ENCODE measurements around the gene TMEM239.
A peak's percentile ranks its signal among the peaks of the same experiment; 100 is the strongest.
"Not testable (repeated sequence)": the region's sequence is repeated elsewhere in the genome, so short reads cannot be mapped to it uniquely, and the experiment has no call there.

Gene TMEM239

GRCh38 chr20:2820896-2821869 lies 5.0 kb downstream of the TMEM239 start:
- no peak for DNase-seq (ENCODE audit: low spot score)

- no peak for DNase-seq (ENCODE audit: low spot score)
These were observed 5.9 kb downstream of the TMEM239 start for GRCh38 chr20:2822073-2822472.

DNA sequence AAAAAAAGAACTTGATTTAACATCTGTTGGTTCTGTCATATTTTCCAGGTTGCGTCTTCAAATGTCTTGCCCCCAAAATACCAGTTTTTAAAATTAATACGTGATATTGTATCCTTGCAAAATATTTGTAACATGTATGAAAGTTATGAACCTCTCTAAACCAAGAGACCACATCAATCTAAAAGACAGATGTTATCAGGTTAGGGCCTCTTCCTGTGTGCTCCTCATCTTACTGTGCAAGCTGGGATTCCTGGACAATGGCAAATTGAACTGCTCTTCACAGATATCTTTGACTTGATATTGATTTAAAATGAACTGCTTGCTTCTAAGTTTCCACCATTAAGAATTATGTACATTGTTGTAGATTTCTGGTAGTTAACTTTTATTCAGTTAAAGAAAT lies 9.6 kb downstream of the TMEM239 start:
- DNase-seq (ENCODE audit: low spot score), result no peak

DNA sequence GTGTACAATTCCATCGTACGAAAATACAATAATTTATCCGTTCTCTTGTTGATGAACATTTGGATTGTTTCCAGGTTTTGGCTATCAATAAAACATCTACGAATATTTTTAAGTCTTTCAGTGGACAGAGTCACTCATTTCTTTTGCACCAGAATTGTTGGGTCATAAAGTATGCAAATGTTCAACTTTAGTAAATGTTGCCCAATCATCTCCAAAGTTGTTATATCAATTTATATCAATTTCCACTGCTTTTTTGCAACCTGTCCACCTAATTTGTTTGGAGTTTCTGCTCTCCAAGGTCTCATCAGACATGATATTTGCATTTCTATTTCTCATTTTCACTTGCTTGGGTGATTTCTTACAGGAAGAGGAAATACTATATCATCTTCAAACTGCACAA lies 10.5 kb downstream of the TMEM239 start:
- no peak for DNase-seq (ENCODE audit: low spot score)

DNA sequence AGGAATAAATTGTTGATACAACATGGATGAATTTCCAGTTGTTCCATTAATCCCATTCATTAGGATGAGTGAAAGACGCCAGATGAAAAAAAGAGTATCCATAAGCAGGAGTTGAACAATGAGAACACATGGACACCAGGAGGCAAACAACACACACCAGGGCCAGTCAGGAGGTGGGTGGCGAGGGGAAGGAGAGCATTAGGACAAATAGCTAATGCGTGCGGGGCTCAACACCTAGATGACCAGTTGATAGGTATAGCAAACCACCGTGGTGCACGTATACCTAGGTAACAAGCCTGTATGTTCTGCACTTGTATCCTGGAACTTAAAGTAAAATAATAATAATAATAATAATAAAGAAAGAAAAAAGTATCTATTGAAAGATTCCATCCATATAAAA lies 13.2 kb downstream of the TMEM239 start:
- DNase-seq (ENCODE audit: low spot score), result no peak

DNA sequence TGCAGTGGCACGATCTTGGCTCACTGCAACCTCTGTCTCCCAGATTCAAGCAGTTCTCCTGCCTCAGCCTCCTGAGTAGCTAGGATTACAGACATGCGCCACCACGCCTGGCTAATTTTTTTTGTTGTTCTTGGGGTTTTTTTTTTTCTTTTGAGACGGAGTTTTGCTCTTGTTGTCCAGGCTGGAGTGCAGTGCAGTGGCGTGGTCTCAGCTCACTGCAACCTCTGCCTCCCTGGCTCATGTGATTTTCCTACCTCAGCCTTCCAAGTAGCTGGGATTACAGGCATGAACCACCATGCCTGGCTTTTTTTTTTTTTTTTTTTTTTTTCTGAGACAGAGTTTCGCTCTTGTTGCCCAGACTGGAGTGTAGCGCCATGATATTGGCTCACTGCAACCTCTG lies 15.0 kb downstream of the TMEM239 start:
- not testable (repeated sequence) for DNase-seq (ENCODE audit: low spot score)

DNA sequence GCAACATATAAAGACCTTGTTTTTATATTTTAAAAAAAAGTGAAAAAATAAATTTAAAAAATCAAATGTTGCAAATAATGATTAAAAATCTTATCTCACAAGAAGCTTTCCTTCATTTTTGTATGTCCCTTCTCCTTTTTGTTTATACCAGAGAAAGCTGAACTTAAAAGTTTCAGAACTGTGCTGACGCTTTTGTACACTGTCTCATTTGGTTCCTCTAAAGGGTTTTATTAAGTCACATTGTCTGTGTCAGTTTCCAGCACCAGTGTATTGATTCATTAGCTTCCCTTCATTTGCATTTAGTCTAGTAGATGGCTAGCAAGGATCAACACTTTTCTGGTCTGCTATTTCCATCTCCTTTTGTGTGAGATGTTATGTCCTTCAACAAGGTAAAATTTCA lies 17.6 kb downstream of the TMEM239 start:
- no peak for DNase-seq (ENCODE audit: low spot score)

- no peak for DNase-seq (ENCODE audit: low spot score)
These were observed 18.4 kb downstream of the TMEM239 start for GRCh38 chr20:2834401-2835110.

DNA sequence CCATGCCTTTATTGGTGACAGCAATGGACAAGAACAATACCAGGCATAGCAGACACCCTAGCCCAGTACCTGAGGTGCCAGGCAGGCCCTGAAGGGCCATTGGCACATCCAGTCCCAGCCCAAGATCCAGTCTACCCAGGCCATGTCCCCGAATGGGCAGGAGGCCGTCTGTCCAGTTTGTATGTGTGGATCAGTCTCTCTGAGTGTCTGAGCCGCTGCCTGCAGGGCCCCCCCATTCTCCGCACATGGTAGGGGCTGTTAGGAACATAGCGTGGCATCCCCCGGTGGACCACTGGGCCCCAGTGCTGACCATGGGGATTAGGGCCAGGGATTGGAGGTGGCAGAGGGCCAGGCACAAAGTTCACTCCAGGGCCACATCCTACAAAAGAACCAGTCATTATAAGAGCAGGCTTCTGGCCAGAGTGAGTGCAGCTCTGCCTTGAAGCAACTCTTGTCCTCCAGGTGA lies 19.2 kb downstream of the TMEM239 start:
- DNase-seq (ENCODE audit: low spot score), result no peak

- DNase-seq (ENCODE audit: low spot score), result no peak
These were observed 19.9 kb downstream of the TMEM239 start for GRCh38 chr20:2836035-2836434.

GRCh38 chr20:2837221-2837960 lies 21.2 kb downstream of the TMEM239 start:
- no peak for DNase-seq (ENCODE audit: low spot score)

DNA sequence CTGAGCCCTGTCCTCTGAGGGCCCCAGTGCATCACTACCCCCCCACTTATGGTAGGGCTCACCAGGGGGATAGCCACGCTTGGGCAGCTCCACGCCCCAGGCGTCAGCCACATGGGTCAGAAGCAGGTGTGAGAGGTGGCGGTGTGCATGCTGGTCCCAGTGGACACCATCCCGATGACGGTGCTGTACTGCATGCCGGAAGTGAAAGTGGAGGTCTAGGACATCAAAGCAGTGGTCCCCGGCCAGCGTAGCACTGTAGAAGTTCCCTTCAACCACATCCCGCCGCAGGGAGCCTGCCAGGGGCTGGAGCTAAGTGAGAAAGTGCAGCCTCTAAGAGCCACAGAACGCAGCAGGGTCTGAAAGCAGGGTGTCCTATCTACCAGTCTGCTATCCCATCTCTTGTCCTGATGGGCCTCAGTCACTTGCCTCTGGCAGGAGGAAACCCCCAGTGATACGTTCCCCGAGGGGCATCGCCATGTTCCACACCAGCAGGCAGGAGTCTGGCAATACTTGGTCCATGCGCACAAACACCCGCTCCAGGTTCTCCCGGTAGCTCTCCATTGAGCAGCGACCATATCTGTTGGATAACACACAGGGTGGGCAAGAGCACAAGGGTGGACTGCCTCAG lies 22.1 kb downstream of the TMEM239 start:
- no peak for DNase-seq (ENCODE audit: low spot score)

GRCh38 chr20:2838847-2839671 lies 22.9 kb downstream of the TMEM239 start:
- no peak for DNase-seq (ENCODE audit: low spot score)

DNA sequence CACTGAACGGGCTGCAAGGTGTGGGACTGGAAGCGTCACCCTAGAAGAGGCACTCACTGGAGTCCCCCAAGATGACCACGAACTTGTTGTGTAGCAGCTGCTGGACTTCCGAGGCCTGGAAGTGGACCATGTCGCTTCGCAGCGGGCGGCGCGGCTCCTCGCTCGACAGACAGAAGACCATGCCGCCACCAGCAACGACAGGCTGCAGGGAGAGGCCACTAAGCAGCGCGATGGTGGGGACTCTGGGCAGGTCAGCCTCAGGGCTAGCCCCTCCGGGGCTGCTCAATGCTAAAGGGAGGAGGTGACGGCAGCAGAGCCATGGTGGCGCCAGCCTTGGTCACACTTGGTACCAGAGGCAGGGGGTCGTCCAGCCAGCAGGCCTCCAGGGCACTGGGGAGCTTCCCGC lies 23.6 kb downstream of the TMEM239 start:
- no peak for DNase-seq (ENCODE audit: low spot score)

DNA sequence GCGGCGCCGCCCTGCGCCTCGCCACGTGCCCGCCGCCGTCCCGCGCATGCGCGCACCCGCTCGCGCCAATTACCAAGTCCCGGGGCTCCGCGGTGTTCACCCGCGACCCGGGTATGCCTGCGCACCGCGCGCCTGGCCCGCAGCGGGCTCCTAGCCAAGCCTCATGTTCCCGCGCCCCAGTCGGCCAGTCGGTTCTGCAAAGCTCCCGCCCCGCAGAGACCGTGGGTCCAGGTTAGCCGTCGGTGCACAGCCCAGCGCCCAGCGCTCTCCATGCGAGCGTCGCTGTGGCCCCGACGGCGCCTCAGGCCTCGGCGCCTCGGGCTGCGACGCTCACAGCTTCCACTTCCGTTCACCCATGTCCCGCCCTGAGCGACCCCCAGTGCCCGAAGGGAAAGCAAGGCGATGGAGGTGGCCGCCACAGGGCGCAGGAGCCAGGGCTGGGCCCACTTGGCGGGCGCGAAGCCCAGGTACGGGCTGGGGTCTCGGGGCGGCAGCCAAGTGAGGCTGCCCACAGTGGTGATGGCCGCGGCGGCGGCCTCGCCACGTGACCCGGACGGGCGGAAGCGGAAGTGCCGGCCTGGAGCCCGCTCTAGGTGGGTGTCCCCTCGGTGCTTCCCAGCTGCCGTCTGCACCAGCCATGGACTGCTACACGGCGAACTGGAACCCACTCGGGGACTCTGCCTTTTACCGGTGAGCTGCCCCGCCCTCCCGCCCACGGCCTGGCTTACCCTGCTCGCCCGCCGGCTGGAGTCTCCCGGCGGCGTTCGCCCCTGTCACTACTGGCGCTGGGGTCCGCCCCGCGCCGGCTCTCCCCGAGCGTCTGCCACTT lies 24.2 kb downstream of the TMEM239 start, which contains the start of the genes PCED1A and VPS16:
TSS of gene PCED1A (minus strand) at position 518 of the 829 bp plus-strand sequence. CDS start 743 bp downstream, outside the sequence.
TSS of gene VPS16 (plus strand) at position 608 of the 829 bp plus-strand sequence. CDS start at position 638, 30 bp downstream.
- DNase-seq (ENCODE audit: low spot score), result peak; percentile 76

DNA sequence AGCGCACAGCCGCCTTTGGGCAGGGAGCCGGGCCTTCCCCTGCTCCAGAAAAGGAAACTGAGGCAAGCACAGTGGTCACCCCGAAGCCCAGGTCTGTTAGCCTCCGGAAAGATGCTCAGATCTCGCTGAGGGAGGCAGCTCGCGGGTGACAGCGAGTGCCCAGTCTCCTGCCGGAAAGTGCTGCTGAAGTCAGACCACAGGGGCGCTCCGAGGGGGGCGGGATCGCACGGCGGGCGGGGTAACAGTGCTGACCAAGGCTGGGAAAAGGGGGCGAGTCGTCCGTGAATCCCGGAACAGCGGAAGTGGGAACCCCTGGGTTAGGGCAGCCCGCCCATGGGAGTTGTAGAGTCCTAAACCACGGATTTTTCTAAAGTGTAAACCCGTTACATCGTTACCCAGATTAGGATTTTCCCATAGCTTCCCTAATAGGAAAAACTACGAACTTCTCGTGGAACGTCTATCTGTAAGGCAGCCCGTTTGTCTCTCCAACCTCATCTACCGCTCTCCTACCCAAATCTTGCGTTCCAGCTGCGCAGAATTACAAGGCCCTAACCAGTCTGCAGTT lies 24.9 kb downstream of the TMEM239 start:
- peak; percentile 14 for DNase-seq (ENCODE audit: low spot score)

DNA sequence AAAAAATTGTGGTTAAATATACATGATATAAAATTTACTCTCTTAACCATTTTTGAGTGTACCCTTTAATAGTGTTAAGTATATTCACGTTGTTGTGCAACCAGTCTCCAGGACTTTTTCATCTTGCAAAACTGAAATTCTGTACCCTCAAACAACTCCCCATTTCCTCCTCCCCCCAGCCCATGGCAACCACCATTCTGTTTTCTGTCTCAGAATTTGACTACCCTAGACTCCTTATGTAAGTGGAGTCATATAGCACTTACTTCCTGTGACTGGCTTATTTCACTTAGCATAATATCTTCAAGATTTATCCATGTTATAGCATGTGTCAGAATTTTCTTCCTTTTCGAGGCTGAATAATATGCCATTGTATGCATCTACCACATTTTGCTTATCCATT lies 29.4 kb downstream of the TMEM239 start:
- DNase-seq (ENCODE audit: low spot score), result no peak

DNA sequence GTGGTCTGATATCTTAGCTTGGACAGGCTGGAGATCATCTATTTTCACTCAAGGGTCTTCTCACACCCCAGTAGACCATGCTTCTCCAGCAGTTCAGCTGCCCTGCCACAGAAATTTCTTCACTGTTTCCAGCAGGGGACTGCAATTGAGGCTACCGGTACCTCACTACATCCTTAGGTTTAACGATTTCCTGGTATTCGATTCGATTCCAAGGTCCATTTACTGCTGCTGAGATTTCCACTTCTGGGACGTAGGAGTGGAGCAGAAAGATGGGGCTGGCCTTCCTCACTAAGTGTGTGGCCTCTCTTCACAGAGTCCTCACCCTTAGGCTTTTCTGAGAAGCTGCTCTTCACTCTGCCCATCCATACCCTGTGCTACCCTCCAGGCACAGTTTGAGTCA lies 30.5 kb downstream of the TMEM239 start:
- no peak for DNase-seq (ENCODE audit: low spot score)

GRCh38 chr20:2847802-2848201 lies 31.6 kb downstream of the TMEM239 start:
- DNase-seq (ENCODE audit: low spot score), result no peak
